Activated CD4-positive, alpha-beta T cell treated with anti-CD3 and anti-CD28 coated beads for 4 hours (primary cell): ENCODE measurements around the gene CCDC6.
"Not testable (repeated sequence)": the region's sequence is repeated elsewhere in the genome, so short reads cannot be mapped to it uniquely, and the experiment has no call there.

Experiments
- DNase-seq, 2 donors: peaks; one replicate each; pipeline ENCODE4 v3.0.0-alpha.2; 2020

Gene CCDC6

DNA sequence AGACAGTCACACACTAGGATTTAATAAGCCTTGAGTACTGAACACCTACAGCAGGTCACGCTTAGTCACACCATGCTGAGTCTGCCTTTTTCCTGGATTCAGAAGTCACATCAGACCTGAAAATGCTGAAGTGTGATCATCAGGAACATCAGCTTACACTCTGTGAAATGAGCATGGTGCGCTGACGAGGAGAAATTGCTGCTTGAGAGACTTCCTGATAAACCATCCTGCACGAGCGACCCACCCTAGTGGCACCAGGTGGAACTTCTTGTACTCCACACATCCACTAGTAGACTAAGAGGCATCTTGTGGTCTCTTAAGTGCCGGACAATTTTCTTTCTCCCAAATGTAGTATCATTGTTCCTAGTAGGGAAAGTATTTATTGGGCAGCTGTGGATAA, 101.3 kb downstream of the CCDC6 start:
- DNase-seq: no peak

GRCh38 chr10:59804220-59804619, 102.1 kb downstream of the CCDC6 start:
- no peak for DNase-seq

GRCh38 chr10:59803714-59804113, 102.6 kb downstream of the CCDC6 start:
- DNase-seq: no peak

DNA sequence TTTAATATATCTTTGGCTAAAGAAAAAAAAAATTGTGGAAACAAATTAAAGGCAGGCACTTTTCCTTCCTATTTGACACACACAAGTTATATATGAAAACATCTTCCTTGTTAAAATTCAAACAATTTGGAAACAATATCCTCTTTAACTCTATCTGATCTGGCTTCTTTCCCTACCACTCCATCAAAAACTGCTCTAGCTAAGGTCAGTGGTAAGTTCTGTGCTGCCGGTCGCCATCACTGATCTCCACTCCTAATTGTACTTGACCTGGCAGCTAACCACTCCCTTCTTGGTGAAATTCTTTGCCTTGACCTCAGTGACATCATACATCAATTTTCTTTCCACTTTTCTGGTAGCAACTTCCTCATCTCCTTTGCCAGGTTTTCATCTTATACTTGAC, 105.2 kb downstream of the CCDC6 start:
- DNase-seq: no peak

GRCh38 chr10:59799421-59799820, 106.9 kb downstream of the CCDC6 start:
- DNase-seq: no peak

DNA sequence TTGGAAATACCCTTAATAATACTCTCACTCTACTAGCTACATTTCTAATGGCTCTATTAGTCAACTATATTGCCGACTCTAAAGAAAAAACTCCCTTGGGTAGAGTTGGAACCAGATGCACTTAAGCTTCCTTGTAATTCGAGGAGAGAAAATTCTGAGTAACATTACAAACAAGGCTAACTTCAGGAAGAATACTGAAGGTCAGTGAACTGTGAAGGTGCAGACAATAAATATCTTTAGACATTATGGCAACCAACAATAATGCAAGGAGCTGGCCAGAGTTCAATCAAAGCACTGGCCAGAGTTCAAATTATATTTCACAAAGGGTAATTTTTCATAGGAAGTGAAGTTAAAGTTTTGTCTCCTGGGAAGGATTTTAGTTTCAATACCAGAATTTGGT, 112.4 kb downstream of the CCDC6 start:
- DNase-seq: no peak

DNA sequence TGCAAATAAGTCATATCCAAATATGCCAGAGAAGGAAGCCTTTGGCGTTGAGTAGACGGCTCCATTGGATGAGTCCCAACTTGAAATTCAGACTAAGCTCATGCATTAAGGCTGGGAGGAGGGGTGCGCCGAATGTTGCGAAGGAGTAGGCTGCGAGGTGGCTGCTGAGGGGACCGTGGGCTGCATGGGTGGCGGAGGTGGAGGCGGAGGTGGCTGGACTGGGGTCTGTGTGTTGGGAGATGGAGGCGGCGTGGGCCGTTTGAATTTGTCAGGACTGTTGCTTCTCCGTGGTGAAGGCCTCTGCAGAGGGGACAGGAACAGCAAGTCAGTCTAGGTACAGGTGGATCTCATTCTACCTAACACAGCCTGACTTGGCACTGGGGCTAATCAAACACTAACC, 113.5 kb downstream of the CCDC6 start:
- no peak for DNase-seq

- DNase-seq: no peak
Observed at GRCh38 chr10:59791601-59792000, 114.8 kb downstream of the CCDC6 start.

DNA sequence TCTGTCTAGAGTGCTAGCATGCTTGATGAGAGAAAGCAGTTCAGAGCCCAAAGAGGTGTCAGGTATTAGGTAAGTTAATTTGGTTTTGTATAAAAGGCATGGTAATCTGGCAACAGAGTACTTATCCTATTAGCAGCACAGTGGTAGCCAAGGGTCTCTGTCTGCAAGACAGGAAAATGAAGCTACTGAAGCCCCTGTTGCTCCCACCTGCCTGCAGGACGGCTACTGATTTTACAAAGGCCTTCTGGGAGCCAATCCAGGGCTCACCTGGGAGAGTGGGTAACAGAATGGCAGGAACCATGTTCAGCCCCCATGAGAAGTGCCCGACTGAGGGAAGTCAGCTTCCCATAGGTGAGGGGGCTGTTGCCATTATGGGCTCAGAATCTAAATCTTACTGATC, 116.3 kb downstream of the CCDC6 start:
- not testable (repeated sequence) for DNase-seq

- DNase-seq: not testable (repeated sequence)
Observed at GRCh38 chr10:59788914-59789313, 117.4 kb downstream of the CCDC6 start.

DNA sequence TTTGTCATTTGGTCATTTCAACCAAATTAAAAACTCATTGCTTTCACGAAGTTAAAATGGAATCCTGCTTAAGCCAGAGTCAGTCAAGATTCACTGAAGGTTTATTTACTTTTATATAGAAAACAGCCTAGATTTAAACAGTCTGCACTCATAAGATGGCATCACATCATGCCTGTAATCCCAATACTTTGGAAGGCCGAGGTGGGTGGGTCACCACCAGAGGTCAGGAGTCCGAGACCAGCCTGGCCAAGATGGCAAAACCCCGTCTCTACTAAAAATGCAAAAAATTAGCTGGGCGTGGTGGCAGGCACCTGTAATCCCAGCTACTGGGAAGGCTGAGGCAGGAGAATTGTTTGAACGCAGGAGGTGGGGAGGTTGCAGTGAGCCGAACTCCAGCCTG, 119.3 kb downstream of the CCDC6 start:
- DNase-seq: not testable (repeated sequence)

DNA sequence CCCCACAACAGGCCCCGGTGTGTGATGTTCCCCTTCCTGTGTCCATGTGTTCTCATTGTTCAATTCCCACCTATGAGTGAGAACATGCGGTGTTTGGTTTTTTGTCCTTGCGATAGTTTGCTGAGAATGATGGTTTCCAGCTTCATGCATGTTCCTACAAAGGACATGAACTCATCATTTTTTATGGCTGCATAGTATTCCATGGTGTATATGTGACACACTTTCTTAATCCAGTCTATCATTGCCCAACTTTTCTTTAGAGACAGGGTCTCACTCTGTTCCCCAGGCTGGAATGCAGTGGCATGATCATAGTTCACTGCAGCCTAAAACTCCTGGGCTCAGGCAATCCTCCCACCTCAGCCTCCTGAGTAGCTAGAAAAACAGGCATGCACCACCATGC, 120.9 kb downstream of the CCDC6 start:
- DNase-seq: not testable (repeated sequence)

GRCh38 chr10:59781511-59781910, 124.8 kb downstream of the CCDC6 start:
- DNase-seq: no peak

GRCh38 chr10:59779756-59780533, 126.4 kb downstream of the CCDC6 start:
- DNase-seq: no peak

- no peak for DNase-seq
Observed at GRCh38 chr10:59774451-59774850, 131.9 kb downstream of the CCDC6 start.

GRCh38 chr10:59773088-59773487, 133.3 kb downstream of the CCDC6 start:
- DNase-seq: no peak

- no peak for DNase-seq
Observed at GRCh38 chr10:59771162-59771807, 135.1 kb downstream of the CCDC6 start.

DNA sequence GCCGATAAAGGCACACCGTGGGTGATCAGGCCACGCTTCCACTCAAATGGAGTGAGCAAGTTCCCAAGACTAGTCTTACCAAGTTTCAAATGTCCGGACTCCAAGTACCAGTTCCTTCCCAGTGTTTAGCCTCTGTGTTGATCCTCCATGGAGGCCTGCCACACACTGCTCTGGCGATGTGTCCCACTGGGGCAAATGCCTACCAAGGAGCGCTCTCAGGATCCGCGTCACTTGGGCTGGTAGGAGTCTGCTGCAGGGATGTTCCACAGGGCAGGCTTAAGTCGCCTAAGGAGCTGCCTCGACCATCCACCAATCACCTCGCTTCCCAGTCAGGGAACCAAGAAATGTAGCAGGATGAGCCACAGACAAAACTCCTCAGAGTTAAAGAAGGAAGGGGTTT, 135.7 kb downstream of the CCDC6 start:
- DNase-seq: no peak

- no peak for DNase-seq
Observed at GRCh38 chr10:59762505-59762904, 143.9 kb downstream of the CCDC6 start.

GRCh38 chr10:59757966-59758365, 148.4 kb downstream of the CCDC6 start:
- no peak for DNase-seq

DNA sequence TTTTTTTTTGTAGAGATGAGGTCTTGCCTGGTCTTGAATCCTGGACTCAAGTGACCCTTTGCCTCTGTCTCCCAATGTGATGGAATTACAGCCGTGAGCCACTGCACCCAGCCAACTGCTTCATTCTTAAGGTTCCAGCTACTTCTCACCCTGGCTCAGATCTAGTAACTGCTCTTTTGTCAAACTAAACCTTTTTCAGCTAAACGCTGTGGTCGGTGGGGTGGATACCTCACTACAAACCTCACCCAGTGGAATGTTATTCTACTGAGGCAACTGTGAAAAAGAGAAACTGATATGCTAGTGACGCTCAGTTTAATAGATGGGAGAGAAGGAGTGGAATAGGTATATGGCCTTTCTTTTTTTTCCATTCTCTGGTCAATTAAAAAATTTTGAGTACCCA, 151.4 kb downstream of the CCDC6 start:
- no peak for DNase-seq

DNA sequence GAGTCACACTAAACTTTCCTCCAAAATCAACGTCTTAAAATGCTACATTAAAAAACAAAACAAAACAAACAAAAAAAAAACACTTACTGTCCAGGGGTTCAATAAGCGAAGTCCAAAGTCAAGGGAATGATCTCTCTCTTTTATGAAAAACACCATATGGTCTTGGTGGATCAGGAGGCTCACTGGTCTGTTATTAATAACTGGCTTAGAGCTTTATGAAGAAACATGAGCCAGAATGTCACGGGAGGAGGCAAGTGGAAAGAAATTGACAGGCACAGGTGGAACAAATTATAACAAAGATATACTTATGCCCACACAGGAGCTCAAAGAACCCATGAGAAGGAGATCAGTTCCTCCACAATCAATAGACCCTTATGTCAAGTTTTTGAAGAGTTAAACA, 153.1 kb downstream of the CCDC6 start, which contains the start of gene MRLN:
MRLN (minus strand) TSS at position 189 of the 400 bp plus-strand sequence.
- no peak for DNase-seq

GRCh38 chr10:59752278-59752940, 153.9 kb downstream of the CCDC6 start:
- no peak for DNase-seq
